ENCODE data around the gene SUN5. TPM values are rescaled to one million over a fixed set of nuclear protein-coding genes. Genes with fewer than 3 reads are reported as not detected.

SUN5 gene
- total and polyA plus RNA-seq, 11 donors = not detected

- ATAC-seq (no peak), DNase-seq (no peak)
- H3K27ac ChIP-seq = no peak overlapping the region
- no peak for TF ChIP-seq POLR2A (IDR thresholded peaks at IDR 0.05)
- TF ChIP-seq, protein P1, sequence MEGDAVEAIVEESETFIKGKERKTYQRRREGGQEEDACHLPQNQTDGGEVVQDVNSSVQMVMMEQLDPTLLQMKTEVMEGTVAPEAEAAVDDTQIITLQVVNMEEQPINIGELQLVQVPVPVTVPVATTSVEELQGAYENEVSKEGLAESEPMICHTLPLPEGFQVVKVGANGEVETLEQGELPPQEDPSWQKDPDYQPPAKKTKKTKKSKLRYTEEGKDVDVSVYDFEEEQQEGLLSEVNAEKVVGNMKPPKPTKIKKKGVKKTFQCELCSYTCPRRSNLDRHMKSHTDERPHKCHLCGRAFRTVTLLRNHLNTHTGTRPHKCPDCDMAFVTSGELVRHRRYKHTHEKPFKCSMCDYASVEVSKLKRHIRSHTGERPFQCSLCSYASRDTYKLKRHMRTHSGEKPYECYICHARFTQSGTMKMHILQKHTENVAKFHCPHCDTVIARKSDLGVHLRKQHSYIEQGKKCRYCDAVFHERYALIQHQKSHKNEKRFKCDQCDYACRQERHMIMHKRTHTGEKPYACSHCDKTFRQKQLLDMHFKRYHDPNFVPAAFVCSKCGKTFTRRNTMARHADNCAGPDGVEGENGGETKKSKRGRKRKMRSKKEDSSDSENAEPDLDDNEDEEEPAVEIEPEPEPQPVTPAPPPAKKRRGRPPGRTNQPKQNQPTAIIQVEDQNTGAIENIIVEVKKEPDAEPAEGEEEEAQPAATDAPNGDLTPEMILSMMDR (IDR thresholded peaks at IDR 0.05) = no peak
- peaks cover 0 to 12% (median 0%) of the 10 kb centered on the region in 12 donors for H3K4me1 ChIP-seq
- WGBS, 4 donors = 60 to 82% (median 73%) methylated on average over 10 to 19 of the region's 19 CpGs
- no peaks in the 10 kb centered on the region for H3K27me3 ChIP-seq
- H3K36me3 ChIP-seq = no peaks in the 10 kb centered on the region
- peaks cover 0 to 5% (median 0%) of the 10 kb centered on the region in 12 donors for H3K9me3 ChIP-seq
- no peak overlapping the region for H3K4me3 ChIP-seq
- intact Hi-C loops (cut with DNase I) = no loop called here
Observed at GRCh38 chr20:32980131-32980941, 23.9 kb downstream of the SUN5 start.

DNA sequence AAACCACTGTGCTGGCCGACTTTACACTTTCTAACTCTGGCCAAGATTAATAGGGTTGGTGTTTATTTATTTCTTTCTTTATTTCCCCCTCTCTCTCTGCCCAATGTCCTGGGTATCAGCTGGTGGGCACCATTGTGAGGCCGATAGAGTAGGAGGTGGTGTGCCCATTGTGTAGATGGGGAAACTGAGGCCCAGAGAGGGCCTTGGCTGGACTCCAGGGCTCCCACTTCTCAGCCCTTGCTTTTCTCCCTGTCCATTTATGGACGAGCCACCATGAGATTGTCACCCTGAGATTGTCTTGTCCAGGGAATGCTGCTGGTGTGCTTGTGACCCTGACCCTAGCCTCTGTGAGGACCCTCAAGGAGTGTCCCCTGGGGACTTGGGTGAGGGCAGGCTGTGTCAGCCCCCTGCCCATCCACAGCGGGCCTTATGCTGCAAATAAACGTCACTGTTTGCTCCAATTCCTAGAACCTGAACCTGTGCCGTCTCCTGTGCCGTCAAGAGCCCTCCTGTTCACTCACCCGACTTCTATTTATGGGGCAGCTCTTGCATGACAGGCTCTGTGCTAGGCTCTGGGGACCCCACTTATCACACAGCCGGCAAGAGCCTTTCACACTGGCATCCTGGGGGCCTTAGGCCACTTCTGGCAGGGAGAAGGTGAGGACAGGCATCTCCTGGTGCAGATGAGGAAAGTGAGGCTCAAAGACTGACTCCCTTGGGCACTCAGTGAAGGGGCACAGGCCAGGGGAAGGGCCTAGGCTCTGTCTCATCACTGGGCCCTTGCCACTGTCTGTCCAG, 24.8 kb downstream of the SUN5 start:
- peaks cover 0 to 12% (median 0%) of the 10 kb centered on the region in 12 donors for H3K4me1 ChIP-seq
- H3K4me3 ChIP-seq = no peak overlapping the region
- TF ChIP-seq POLR2A (IDR thresholded peaks at IDR 0.05) = no peak
- TF ChIP-seq, protein P1 (IDR thresholded peaks at IDR 0.05) = no peak
- ATAC-seq (no peak), DNase-seq (no peak)
- intact Hi-C loops (cut with DNase I) = no loop called here
- 61 to 77% (median 68%) methylated on average over 9 of the region's 9 CpGs for WGBS, 4 donors
- H3K27me3 ChIP-seq = no peaks in the 10 kb centered on the region
- peaks cover 0 to 5% (median 0%) of the 10 kb centered on the region in 12 donors for H3K9me3 ChIP-seq
- H3K27ac ChIP-seq = no peak overlapping the region
- H3K36me3 ChIP-seq = no peaks in the 10 kb centered on the region

GRCh38 chr20:32978009-32978335, 26.3 kb downstream of the SUN5 start:
- TF ChIP-seq POLR2A (IDR thresholded peaks at IDR 0.05) = no peak
- TF ChIP-seq, protein P1 (IDR thresholded peaks at IDR 0.05) = no peak
- H3K27ac ChIP-seq = no peak overlapping the region
- 69 to 80% (median 71%) methylated on average over 7 of the region's 7 CpGs for WGBS, 4 donors

More at GRCh38 chr20:32978009-32978335, 26.3 kb downstream of the SUN5 start:
- Histone ChIP-seq H3K9me3 (peaks cover 0 to 5% (median 0%) of the 10 kb centered on the region in 12 donors), H3K4me3 (no peak overlapping the region), H3K27me3 (no peaks in the 10 kb centered on the region), H3K36me3 (no peaks in the 10 kb centered on the region), H3K4me1 (peaks cover 0 to 12% (median 1%) of the 10 kb centered on the region in 12 donors)
- intact Hi-C loops (cut with DNase I) = no loop called here
- DNase-seq (no peak), ATAC-seq (no peak)
